Measurements from ENCODE around the gene PAX7. TPM values are rescaled to one million over a fixed set of nuclear protein-coding genes. Genes with fewer than 3 reads are reported as not detected.
A peak's percentile ranks its signal among the peaks of the same experiment; 100 is the strongest.
"Not testable (repeated sequence)": the region's sequence is repeated elsewhere in the genome, so short reads cannot be mapped to it uniquely, and the experiment has no call there.

The PAX7 gene
- polyA plus RNA-seq: 0.06 TPM
- long read RNA-seq, donor 1: 0 reads
- long read RNA-seq, donor 2: 0 reads
- long read RNA-seq, donor 3: 0 reads
- long read RNA-seq, donor 4: 0 reads
- long read RNA-seq, donor 5: 0 reads
- long read RNA-seq, donor 6: 0 reads
- long read RNA-seq, donor 7: 0 reads
- long read RNA-seq, donor 8: 0 reads
- long read RNA-seq, donor 9: 0 reads
- long read RNA-seq, donor 10: 0 reads
- long read RNA-seq, donor 11: 0 reads

DNA sequence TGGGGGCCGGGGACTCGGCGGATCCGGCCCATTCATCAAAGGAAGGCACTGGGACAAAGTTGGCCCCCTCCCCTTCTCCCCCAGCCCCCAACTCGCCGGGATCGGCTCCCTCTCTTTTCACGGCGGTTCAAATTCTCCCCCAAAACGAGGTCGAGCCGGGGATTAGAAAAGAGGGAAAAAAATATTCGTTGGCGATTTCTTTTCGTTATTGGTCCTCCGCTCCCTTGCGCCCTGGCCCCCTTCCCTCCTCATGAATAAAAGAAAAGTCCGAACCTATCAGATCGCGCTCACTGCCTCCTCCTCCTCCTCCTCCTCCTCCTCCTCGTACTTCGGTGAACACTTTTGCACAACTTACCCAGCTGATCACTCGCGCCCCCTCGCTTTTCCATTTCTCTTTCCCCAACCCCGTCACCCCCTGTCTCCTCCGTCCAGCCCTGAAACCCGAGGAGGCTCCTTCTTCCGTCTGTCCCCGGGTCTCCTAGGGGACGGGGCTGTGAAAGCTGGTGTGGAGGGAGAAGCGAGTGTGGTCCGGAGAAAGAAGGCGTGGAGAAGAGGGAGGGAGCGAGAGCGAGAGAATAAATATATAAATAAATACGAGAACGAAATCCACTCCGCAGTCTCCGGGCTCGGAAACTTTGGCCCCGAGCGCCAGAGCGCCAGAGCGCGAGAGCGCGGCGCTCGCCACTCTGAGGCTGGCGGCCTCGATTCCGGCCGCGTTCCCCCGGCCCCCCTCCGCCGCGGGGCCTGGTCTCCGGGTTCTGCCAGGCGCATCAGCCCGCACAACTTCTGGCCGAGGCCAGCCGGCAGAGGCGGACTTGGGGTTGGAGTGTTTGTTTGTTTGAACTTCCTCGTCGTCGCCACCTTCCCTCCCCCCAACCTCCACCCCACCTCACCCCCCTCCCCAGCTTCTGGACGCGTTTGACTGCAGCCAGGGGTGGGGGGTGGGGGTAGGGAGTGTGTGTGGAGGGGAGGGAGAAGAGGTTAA lies at the start of gene PAX7:
Gene PAX7 (plus strand): TSS at position 336 of the 985 bp plus-strand sequence. CDS start 758 bp downstream, outside the sequence.
- H3K4me3 ChIP-seq (ENCODE audit: low read length): no peak within 1 kb of the TSS
- no peak for DNase-seq
- H3K9me3 ChIP-seq (ENCODE audit: control insufficient read depth, low read depth, low read length): no peaks in the 10 kb centered on the region

DNA sequence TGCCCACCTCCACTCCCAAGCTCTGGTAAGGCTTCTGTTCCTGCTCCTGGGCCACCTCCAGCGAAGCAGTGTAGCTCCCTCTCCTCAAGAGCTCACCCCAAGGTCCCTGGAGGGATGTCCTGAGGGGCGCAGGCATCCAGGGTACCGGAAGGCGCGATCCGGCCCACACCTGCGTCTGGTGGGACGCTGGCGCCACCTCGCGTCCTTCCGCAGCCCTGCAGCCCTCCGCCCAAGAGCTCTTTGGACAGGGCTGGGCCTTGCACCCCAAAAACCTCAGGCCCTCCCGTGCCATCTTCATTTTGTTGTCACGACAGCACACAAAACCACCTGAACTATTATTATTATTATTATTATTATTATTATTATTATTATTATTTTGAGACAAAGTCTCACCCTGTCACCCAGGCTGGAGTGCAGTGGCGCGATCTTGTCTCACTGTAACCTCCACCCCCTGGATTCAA lies 49.2 kb upstream of the PAX7 start:
- DNase-seq: no peak
- Histone ChIP-seq H3K27me3 (ENCODE audit: control insufficient read depth, insufficient read depth, low read length) (no peaks in the 10 kb centered on the region), H3K4me3 (ENCODE audit: low read length) (no peak overlapping the region), H3K9me3 (ENCODE audit: control insufficient read depth, low read depth, low read length) (no peaks in the 10 kb centered on the region), H3K27ac (ENCODE audit: low read length) (no peak overlapping the region), H3K36me3 (ENCODE audit: control insufficient read depth, insufficient read depth, low read length) (no peaks in the 10 kb centered on the region), H3K4me1 (ENCODE audit: control insufficient read depth, insufficient read depth, low read length) (no peaks in the 10 kb centered on the region)
- no CpG with 5 or more reads among the region's 17 CpGs for WGBS (ENCODE audit: insufficient coverage, low lambda C conversion rate)

More for the DNA sequence above, at the start of gene PAX7:
- H3K27ac ChIP-seq (ENCODE audit: low read length): no peak within 1 kb of the TSS
- WGBS (ENCODE audit: insufficient coverage, low lambda C conversion rate): 0% methylated on average over 3 of the region's 70 CpGs
- peaks cover 99% of the 10 kb centered on the region for H3K27me3 ChIP-seq (ENCODE audit: control insufficient read depth, insufficient read depth, low read length)
- no peaks in the 10 kb centered on the region for H3K4me1 ChIP-seq (ENCODE audit: control insufficient read depth, insufficient read depth, low read length)
- no peaks in the 10 kb centered on the region for H3K36me3 ChIP-seq (ENCODE audit: control insufficient read depth, insufficient read depth, low read length)

DNA sequence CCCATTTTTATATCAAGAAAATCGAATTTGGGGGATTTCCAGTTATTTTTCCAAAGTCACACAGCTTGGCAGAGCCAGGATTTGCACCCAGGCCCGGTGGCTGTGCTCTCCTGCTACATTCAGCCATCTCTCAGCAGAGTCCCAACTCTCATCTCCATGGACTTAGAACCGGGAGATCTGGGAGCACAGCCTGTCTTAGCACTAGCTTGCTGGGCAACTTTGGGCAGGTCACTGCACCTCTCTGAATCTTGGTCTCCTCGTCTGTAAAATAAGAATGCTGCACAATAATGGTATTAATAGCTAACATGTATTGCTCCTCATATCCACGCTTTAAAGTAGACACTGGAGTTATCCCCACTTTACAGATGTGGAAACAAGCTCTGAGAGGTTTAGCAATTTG lies 47.8 kb upstream of the PAX7 start:
- Histone ChIP-seq H3K36me3 (ENCODE audit: control insufficient read depth, insufficient read depth, low read length) (no peaks in the 10 kb centered on the region), H3K4me1 (ENCODE audit: control insufficient read depth, insufficient read depth, low read length) (no peaks in the 10 kb centered on the region), H3K27me3 (ENCODE audit: control insufficient read depth, insufficient read depth, low read length) (no peaks in the 10 kb centered on the region), H3K4me3 (ENCODE audit: low read length) (no peak overlapping the region), H3K27ac (ENCODE audit: low read length) (no peak overlapping the region), H3K9me3 (ENCODE audit: control insufficient read depth, low read depth, low read length) (no peaks in the 10 kb centered on the region)
- 83% methylated on average over 1 of the region's 5 CpGs for WGBS (ENCODE audit: insufficient coverage, low lambda C conversion rate)
- no peak for DNase-seq

DNA sequence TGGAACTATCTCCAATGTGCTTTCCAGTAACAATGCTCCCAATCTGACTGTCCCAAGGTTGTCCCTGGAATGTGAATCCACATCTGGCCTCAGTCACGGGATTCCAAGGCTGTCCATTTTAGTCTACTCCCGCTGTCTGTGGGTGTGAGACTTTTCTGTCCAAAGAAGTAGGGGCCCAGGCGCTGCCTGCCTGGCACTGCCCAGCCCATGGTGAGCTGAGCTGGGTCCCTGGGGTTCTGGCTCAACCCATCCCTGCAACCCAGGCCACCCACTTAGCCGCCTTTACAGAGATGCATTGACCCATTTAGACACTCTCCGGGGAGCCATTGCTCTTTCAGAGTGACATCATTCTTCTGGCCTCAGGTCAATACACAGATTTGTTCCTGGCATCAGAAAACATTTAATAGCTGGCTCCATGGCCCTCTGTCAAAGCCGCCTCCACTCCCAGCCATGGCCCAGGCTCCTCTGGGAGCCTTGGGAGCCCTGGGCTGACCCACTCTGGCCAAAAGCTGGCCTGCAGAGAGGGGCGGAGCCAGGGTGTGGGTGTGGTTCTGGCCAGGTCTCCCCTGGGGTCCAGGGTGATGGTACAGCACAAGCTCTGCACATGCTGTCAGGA lies 47.2 kb upstream of the PAX7 start:
- no peaks in the 10 kb centered on the region for H3K27me3 ChIP-seq (ENCODE audit: control insufficient read depth, insufficient read depth, low read length)
- DNase-seq: peak; percentile 6 to 15
- no CpG with 5 or more reads among the region's 7 CpGs for WGBS (ENCODE audit: insufficient coverage, low lambda C conversion rate)

DNA sequence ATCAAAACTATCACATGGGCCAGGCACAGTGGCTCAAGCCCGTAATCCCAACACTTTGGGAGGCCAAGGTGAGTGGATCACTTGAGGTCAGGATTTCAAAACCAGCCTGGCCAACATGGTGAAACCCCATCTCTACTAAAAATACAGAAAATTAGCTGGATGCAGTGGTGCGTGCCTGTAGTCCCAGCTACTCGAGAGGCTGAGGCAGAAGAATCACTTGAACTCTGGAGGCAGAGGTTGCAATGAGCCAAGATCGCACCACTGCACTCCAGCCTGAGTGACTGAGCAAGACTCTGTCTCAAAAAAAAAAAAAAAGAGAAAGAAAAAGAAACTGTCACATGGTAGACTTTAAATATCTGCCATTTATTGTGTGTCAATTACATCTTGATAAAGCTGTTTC lies 44.6 kb upstream of the PAX7 start:
- DNase-seq: not testable (repeated sequence)

More for the DNA sequence above, 47.2 kb upstream of the PAX7 start:
- Histone ChIP-seq H3K27ac (ENCODE audit: low read length) (no peak overlapping the region), H3K4me1 (ENCODE audit: control insufficient read depth, insufficient read depth, low read length) (no peaks in the 10 kb centered on the region), H3K36me3 (ENCODE audit: control insufficient read depth, insufficient read depth, low read length) (no peaks in the 10 kb centered on the region), H3K9me3 (ENCODE audit: control insufficient read depth, low read depth, low read length) (no peaks in the 10 kb centered on the region), H3K4me3 (ENCODE audit: low read length) (no peak overlapping the region)

DNA sequence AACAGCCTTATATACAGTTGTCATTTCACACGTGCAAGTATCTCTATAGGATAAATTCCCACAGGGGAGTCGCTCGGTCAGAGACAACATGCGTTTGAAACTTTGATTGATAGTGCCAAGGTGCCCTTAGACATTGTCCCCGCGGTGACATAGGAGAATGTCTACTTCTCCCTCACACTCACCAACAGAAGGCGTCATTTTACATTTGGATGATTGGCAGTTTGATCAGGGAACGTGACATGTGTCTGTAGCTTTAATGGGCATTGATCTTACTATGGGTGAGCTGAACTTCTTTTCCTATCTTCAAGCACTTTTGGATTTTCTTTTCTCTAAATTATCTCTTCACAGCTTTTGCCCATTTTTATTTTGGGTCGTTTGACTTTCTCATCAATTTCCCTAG lies 42.6 kb upstream of the PAX7 start:
- no peaks in the 10 kb centered on the region for H3K36me3 ChIP-seq (ENCODE audit: control insufficient read depth, insufficient read depth, low read length)
- DNase-seq: no peak
- H3K4me3 ChIP-seq (ENCODE audit: low read length): no peak overlapping the region
- no peak overlapping the region for H3K27ac ChIP-seq (ENCODE audit: low read length)
- H3K4me1 ChIP-seq (ENCODE audit: control insufficient read depth, insufficient read depth, low read length): no peaks in the 10 kb centered on the region
- 24% methylated on average over 2 of the region's 9 CpGs for WGBS (ENCODE audit: insufficient coverage, low lambda C conversion rate)
- no peaks in the 10 kb centered on the region for H3K9me3 ChIP-seq (ENCODE audit: control insufficient read depth, low read depth, low read length)
- no peaks in the 10 kb centered on the region for H3K27me3 ChIP-seq (ENCODE audit: control insufficient read depth, insufficient read depth, low read length)

More for the DNA sequence above, 44.6 kb upstream of the PAX7 start:
- H3K27me3 ChIP-seq (ENCODE audit: control insufficient read depth, insufficient read depth, low read length); H3K9me3 ChIP-seq (ENCODE audit: control insufficient read depth, low read depth, low read length); H3K27ac ChIP-seq (ENCODE audit: low read length); H3K36me3 ChIP-seq (ENCODE audit: control insufficient read depth, insufficient read depth, low read length); H3K4me3 ChIP-seq (ENCODE audit: low read length); H3K4me1 ChIP-seq (ENCODE audit: control insufficient read depth, insufficient read depth, low read length): not testable (repeated sequence)
- WGBS (ENCODE audit: insufficient coverage, low lambda C conversion rate): 100% methylated on average over 1 of the region's 4 CpGs

DNA sequence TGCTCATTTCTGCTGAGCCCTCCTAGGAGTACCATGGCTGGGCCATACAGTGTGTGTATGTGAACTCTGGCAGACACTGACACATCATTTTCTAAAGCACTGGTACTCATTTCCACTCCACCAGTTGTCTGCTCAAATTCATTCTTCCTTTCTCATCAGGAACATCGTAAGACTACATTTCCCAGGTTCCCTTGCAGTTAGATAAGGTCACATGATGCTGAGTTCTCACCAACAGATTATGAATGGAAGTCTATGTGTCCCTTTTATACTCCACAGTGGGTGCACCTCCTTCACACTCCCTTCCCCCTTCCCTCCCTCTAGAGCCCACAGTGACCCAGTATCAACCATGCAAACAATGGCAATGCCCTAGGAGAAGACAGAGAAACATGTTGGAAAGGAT lies 38.3 kb upstream of the PAX7 start:
- no CpG with 5 or more reads among the region's 1 CpG for WGBS (ENCODE audit: insufficient coverage, low lambda C conversion rate)
- Histone ChIP-seq H3K27ac (ENCODE audit: low read length) (no peak overlapping the region), H3K4me1 (ENCODE audit: control insufficient read depth, insufficient read depth, low read length) (no peaks in the 10 kb centered on the region), H3K9me3 (ENCODE audit: control insufficient read depth, low read depth, low read length) (no peaks in the 10 kb centered on the region), H3K4me3 (ENCODE audit: low read length) (no peak overlapping the region), H3K27me3 (ENCODE audit: control insufficient read depth, insufficient read depth, low read length) (peaks cover 5% of the 10 kb centered on the region), H3K36me3 (ENCODE audit: control insufficient read depth, insufficient read depth, low read length) (no peaks in the 10 kb centered on the region)
- DNase-seq: no peak

DNA sequence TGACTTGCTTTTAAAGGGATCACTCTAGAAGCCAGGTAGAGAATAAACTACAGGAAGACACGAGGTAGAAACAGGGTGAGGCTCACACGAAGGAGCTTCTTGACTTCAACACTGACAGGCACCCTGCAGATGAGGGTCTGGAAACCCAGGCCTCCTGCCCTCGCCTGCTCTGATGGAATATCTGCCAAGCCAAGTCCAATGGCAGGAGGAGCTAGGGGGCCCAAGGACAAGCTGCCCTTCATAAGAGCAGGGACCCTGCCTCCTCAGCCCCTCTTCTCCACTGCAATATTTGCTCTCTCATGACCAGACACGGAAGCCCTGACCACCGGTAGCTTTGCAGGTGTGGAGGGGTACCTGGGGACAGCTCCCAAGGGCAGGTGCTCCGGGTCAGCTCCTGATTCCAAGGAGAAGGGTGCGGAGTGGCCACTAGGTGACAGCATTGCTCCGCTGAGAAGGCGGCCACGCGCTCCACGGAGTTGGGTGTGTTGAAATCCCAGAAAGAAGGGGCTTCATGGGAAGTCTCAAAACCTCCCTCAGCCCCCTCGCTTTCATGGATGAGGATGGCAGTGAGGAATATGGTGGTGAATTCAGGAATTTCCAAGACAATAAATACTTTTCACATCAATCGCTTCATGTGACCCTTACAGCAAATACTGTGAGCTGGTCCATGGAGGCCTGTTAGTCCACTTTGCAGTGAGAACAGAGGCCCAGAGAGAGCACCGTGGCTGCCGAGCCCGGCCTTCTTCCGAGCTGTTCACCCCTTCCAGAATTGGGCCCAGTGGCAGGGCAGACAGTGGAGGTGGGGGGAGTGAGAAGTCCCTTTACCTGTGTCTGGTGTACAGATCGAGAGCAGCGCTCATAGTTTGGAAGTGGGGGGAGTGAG lies 33.2 kb upstream of the PAX7 start:
- Histone ChIP-seq H3K27ac (ENCODE audit: low read length) (no peak overlapping the region), H3K27me3 (ENCODE audit: control insufficient read depth, insufficient read depth, low read length) (peaks cover 22% of the 10 kb centered on the region)

DNA sequence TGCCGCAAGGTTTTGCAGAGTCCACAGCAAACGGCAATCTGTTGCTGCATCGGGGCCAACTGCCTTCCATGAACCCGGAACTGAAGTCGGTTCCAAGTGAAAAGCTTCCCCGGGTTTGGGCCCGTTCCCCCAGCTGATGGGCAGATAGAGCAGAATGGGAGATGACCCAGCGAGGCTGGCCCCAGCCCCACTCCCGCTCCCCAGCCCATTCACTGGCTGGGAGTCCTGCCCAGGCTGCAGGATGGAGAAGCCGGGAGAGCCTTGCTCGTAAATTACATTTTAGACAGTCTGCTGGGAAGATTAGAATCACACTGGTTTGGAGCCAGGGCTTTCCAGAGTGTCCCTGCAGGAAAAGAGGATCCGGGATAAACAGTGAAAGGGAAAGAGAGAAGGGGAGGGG lies 31.6 kb upstream of the PAX7 start:
- 0% methylated on average over 1 of the region's 12 CpGs for WGBS (ENCODE audit: insufficient coverage, low lambda C conversion rate)
- H3K9me3 ChIP-seq (ENCODE audit: control insufficient read depth, low read depth, low read length): no peaks in the 10 kb centered on the region
- no peak overlapping the region for H3K4me3 ChIP-seq (ENCODE audit: low read length)
- peak in 1 of 2 donors; percentile 33 for DNase-seq
- H3K27me3 ChIP-seq (ENCODE audit: control insufficient read depth, insufficient read depth, low read length): peaks cover 32% of the 10 kb centered on the region
- no peaks in the 10 kb centered on the region for H3K36me3 ChIP-seq (ENCODE audit: control insufficient read depth, insufficient read depth, low read length)
- H3K4me1 ChIP-seq (ENCODE audit: control insufficient read depth, insufficient read depth, low read length): no peaks in the 10 kb centered on the region
- H3K27ac ChIP-seq (ENCODE audit: low read length): no peak overlapping the region

More for the DNA sequence above, 33.2 kb upstream of the PAX7 start:
- H3K36me3 ChIP-seq (ENCODE audit: control insufficient read depth, insufficient read depth, low read length): no peaks in the 10 kb centered on the region
- no peaks in the 10 kb centered on the region for H3K4me1 ChIP-seq (ENCODE audit: control insufficient read depth, insufficient read depth, low read length)
- DNase-seq: peak in 1 of 2 donors; percentile 17
- H3K4me3 ChIP-seq (ENCODE audit: low read length): no peak overlapping the region
- no CpG with 5 or more reads among the region's 20 CpGs for WGBS (ENCODE audit: insufficient coverage, low lambda C conversion rate)
- H3K9me3 ChIP-seq (ENCODE audit: control insufficient read depth, low read depth, low read length): no peaks in the 10 kb centered on the region
